Body of pancreas (tissue), 4 donors: Measurements from ENCODE around the gene CFAP299.

ENCODE experiments used
- CTCF ChIP-seq, 7 experiments: fragments of 450-650 bp in 4 of 7; fragments of 200-600 bp in 3 of 7; sonication (generic) in 3 of 7; IDR thresholded peaks; one replicate each; pipeline ENCODE4 v1.5.1; 2016 to 2019; ENCODE audit warnings: antibody characterized with exemption in 7 of 7
- POLR2A ChIP-seq, 3 donors: fragments of 450-650 bp; IDR thresholded peaks; one replicate each; pipeline ENCODE4 v1.6.1; 2016; ENCODE audit warnings: antibody characterized with exemption in 3 of 3, mild to moderate bottlenecking in 2 of 3

GRCh38 chr4:80587871-80588385, 252.4 kb downstream of the CFAP299 start:
- TF ChIP-seq CTCF (IDR thresholded peaks at IDR 0.05) (no peak), POLR2A (IDR thresholded peaks at IDR 0.05) (no peak)
